ENCODE results near the gene ASCL5.

Gene ASCL5

GRCh38 chr1:201077116-201077515 lies 49.9 kb downstream of the ASCL5 start:
- Histone ChIP-seq H3K36me3 (ENCODE audit: control insufficient read depth in 5 of 5, insufficient read depth in 5 of 5, low read length in 5 of 5) (no peaks in the 10 kb centered on the region), H3K27ac (ENCODE audit: low read depth, low read length) (no peak overlapping the region), H3K4me1 (ENCODE audit: control insufficient read depth in 5 of 5, insufficient read depth in 5 of 5, low read length in 5 of 5) (no peaks in the 10 kb centered on the region), H3K9ac (ENCODE audit: low read length in 5 of 5) (no peak overlapping the region), H3K4me3 (ENCODE audit: low read depth in 1 of 5, low read length in 5 of 5) (no peak overlapping the region), H3K9me3 (ENCODE audit: control insufficient read depth in 5 of 5, low read length in 5 of 5) (no peaks in the 10 kb centered on the region), H3K27me3 (ENCODE audit: control insufficient read depth in 5 of 5, insufficient read depth in 4 of 5, low read length in 5 of 5) (peaks cover 0 to 3% (median 0%) of the 10 kb centered on the region in 5 donors)

- no peak overlapping the region for H3K9ac ChIP-seq (ENCODE audit: low read length in 5 of 5)
- peaks cover 0 to 2% (median 0%) of the 10 kb centered on the region in 5 donors for H3K4me1 ChIP-seq (ENCODE audit: control insufficient read depth in 5 of 5, insufficient read depth in 5 of 5, low read length in 5 of 5)
- no peak overlapping the region for H3K4me3 ChIP-seq (ENCODE audit: low read depth in 1 of 5, low read length in 5 of 5)
- peaks cover 0 to 3% (median 0%) of the 10 kb centered on the region in 5 donors for H3K27me3 ChIP-seq (ENCODE audit: control insufficient read depth in 5 of 5, insufficient read depth in 4 of 5, low read length in 5 of 5)
- H3K36me3 ChIP-seq (ENCODE audit: control insufficient read depth in 5 of 5, insufficient read depth in 5 of 5, low read length in 5 of 5): no peaks in the 10 kb centered on the region
- H3K9me3 ChIP-seq (ENCODE audit: control insufficient read depth in 5 of 5, low read length in 5 of 5): no peaks in the 10 kb centered on the region
- no peak overlapping the region for H3K27ac ChIP-seq (ENCODE audit: low read depth, low read length)
These were observed 50.9 kb downstream of the ASCL5 start for GRCh38 chr1:201076092-201076491.

DNA sequence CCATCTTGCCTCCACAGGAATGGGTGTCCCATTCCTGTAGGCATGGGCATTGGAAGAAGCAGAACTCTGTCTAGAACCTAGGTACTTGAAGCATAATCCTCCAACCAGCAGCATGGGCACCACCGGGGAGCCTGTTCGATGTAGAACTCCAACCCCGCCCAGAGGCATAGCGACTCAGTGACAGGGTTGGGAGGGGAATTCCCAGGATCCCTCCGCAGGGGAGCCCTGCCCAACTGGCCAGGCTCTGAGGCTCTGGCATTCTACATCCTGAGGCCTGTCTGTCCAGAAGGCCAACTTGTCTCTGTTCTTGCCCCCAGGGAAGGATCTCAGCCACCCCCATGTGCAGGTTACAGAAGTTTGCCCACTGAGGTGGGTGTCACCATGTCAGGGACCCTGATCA lies 53.0 kb downstream of the ASCL5 start:
- H3K9ac ChIP-seq (ENCODE audit: low read length in 5 of 5): no peak overlapping the region
- H3K4me3 ChIP-seq (ENCODE audit: low read depth in 1 of 5, low read length in 5 of 5): no peak overlapping the region
- H3K4me1 ChIP-seq (ENCODE audit: control insufficient read depth in 5 of 5, insufficient read depth in 5 of 5, low read length in 5 of 5): peaks cover 0 to 2% (median 0%) of the 10 kb centered on the region in 5 donors
- H3K36me3 ChIP-seq (ENCODE audit: control insufficient read depth in 5 of 5, insufficient read depth in 5 of 5, low read length in 5 of 5): no peaks in the 10 kb centered on the region
- no peaks in the 10 kb centered on the region for H3K9me3 ChIP-seq (ENCODE audit: control insufficient read depth in 5 of 5, low read length in 5 of 5)
- H3K27me3 ChIP-seq (ENCODE audit: control insufficient read depth in 5 of 5, insufficient read depth in 4 of 5, low read length in 5 of 5): peaks cover 0 to 11% (median 4%) of the 10 kb centered on the region in 5 donors
- H3K27ac ChIP-seq (ENCODE audit: low read depth, low read length): no peak overlapping the region

DNA sequence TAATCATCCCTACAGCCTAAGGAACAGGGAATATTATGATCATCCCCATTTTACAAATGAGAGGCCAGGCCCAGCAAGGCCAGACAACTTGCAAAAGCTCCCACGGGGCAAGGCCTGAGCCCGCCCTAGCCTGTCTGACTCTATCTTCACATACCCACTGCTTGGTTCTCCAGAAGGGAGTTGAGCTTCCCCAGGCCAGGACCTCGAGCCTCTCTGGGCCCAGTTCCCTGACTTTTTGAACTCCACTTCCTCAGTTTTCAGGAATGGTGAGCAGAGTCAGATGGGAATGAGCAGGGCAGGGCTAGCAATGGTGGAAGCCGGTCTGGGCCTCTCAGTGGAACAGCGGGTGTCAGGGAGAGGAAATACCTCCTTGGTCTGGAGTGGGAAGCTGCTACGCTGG lies 54.1 kb downstream of the ASCL5 start:
- H3K4me3 ChIP-seq (ENCODE audit: low read depth in 1 of 5, low read length in 5 of 5): no peak overlapping the region
- peaks cover 0 to 11% (median 4%) of the 10 kb centered on the region in 5 donors for H3K27me3 ChIP-seq (ENCODE audit: control insufficient read depth in 5 of 5, insufficient read depth in 4 of 5, low read length in 5 of 5)
- no peak overlapping the region for H3K9ac ChIP-seq (ENCODE audit: low read length in 5 of 5)
- H3K27ac ChIP-seq (ENCODE audit: low read depth, low read length): no peak overlapping the region
- H3K9me3 ChIP-seq (ENCODE audit: control insufficient read depth in 5 of 5, low read length in 5 of 5): no peaks in the 10 kb centered on the region
- H3K36me3 ChIP-seq (ENCODE audit: control insufficient read depth in 5 of 5, insufficient read depth in 5 of 5, low read length in 5 of 5): no peaks in the 10 kb centered on the region
- peaks cover 0 to 2% (median 0%) of the 10 kb centered on the region in 5 donors for H3K4me1 ChIP-seq (ENCODE audit: control insufficient read depth in 5 of 5, insufficient read depth in 5 of 5, low read length in 5 of 5)

GRCh38 chr1:201072149-201072548 lies 54.8 kb downstream of the ASCL5 start:
- Histone ChIP-seq H3K9ac (ENCODE audit: low read length in 5 of 5) (no peak overlapping the region), H3K27me3 (ENCODE audit: control insufficient read depth in 5 of 5, insufficient read depth in 4 of 5, low read length in 5 of 5) (peaks cover 0 to 11% (median 4%) of the 10 kb centered on the region in 5 donors), H3K9me3 (ENCODE audit: control insufficient read depth in 5 of 5, low read length in 5 of 5) (no peaks in the 10 kb centered on the region), H3K4me1 (ENCODE audit: control insufficient read depth in 5 of 5, insufficient read depth in 5 of 5, low read length in 5 of 5) (peaks cover 0 to 2% (median 0%) of the 10 kb centered on the region in 5 donors), H3K36me3 (ENCODE audit: control insufficient read depth in 5 of 5, insufficient read depth in 5 of 5, low read length in 5 of 5) (no peaks in the 10 kb centered on the region), H3K4me3 (ENCODE audit: low read depth in 1 of 5, low read length in 5 of 5) (no peak overlapping the region), H3K27ac (ENCODE audit: low read depth, low read length) (no peak overlapping the region)

GRCh38 chr1:201069636-201070035 lies 57.3 kb downstream of the ASCL5 start:
- Histone ChIP-seq H3K27me3 (ENCODE audit: control insufficient read depth in 5 of 5, insufficient read depth in 4 of 5, low read length in 5 of 5) (peaks cover 0 to 10% (median 8%) of the 10 kb centered on the region in 5 donors), H3K27ac (ENCODE audit: low read depth, low read length) (no peak overlapping the region), H3K9ac (ENCODE audit: low read length in 5 of 5) (no peak overlapping the region), H3K9me3 (ENCODE audit: control insufficient read depth in 5 of 5, low read length in 5 of 5) (no peaks in the 10 kb centered on the region), H3K4me1 (ENCODE audit: control insufficient read depth in 5 of 5, insufficient read depth in 5 of 5, low read length in 5 of 5) (peaks cover 0 to 2% (median 0%) of the 10 kb centered on the region in 5 donors), H3K36me3 (ENCODE audit: control insufficient read depth in 5 of 5, insufficient read depth in 5 of 5, low read length in 5 of 5) (no peaks in the 10 kb centered on the region), H3K4me3 (ENCODE audit: low read depth in 1 of 5, low read length in 5 of 5) (no peak overlapping the region)

DNA sequence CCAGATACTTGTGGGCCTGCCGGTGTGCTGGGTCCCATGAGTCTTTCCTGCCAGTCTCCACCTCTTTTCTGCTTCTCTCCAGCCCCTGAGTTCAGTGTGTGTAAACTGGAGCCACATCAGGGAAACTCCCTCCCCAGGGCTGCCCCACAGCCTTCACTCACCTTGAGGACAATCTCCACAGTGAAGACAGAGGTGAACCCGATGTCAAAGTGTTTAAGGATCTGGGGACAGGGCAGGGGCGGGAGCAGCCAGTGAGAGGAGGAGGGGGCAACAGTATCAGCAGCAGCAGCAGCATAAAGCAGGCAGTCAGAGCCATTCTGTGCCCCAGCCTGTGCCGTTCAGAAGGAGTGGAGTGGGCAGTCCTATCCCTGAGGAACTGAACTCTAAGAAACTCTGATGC lies 58.0 kb downstream of the ASCL5 start:
- Histone ChIP-seq H3K27me3 (ENCODE audit: control insufficient read depth in 5 of 5, insufficient read depth in 4 of 5, low read length in 5 of 5) (peaks cover 0 to 12% (median 8%) of the 10 kb centered on the region in 5 donors), H3K27ac (ENCODE audit: low read depth, low read length) (no peak overlapping the region), H3K36me3 (ENCODE audit: control insufficient read depth in 5 of 5, insufficient read depth in 5 of 5, low read length in 5 of 5) (no peaks in the 10 kb centered on the region), H3K9ac (ENCODE audit: low read length in 5 of 5) (no peak overlapping the region), H3K4me3 (ENCODE audit: low read depth in 1 of 5, low read length in 5 of 5) (no peak overlapping the region), H3K4me1 (ENCODE audit: control insufficient read depth in 5 of 5, insufficient read depth in 5 of 5, low read length in 5 of 5) (peaks cover 0 to 2% (median 0%) of the 10 kb centered on the region in 5 donors), H3K9me3 (ENCODE audit: control insufficient read depth in 5 of 5, low read length in 5 of 5) (no peaks in the 10 kb centered on the region)

- Histone ChIP-seq H3K9ac (ENCODE audit: low read length in 5 of 5) (no peak overlapping the region), H3K27me3 (ENCODE audit: control insufficient read depth in 5 of 5, insufficient read depth in 4 of 5, low read length in 5 of 5) (peaks cover 0 to 13% (median 8%) of the 10 kb centered on the region in 5 donors), H3K4me3 (ENCODE audit: low read depth in 1 of 5, low read length in 5 of 5) (no peak overlapping the region), H3K9me3 (ENCODE audit: control insufficient read depth in 5 of 5, low read length in 5 of 5) (no peaks in the 10 kb centered on the region), H3K4me1 (ENCODE audit: control insufficient read depth in 5 of 5, insufficient read depth in 5 of 5, low read length in 5 of 5) (peaks cover 0 to 2% (median 0%) of the 10 kb centered on the region in 5 donors), H3K36me3 (ENCODE audit: control insufficient read depth in 5 of 5, insufficient read depth in 5 of 5, low read length in 5 of 5) (no peaks in the 10 kb centered on the region), H3K27ac (ENCODE audit: low read depth, low read length) (no peak overlapping the region)
These were observed 60.0 kb downstream of the ASCL5 start for GRCh38 chr1:201066986-201067385.

DNA sequence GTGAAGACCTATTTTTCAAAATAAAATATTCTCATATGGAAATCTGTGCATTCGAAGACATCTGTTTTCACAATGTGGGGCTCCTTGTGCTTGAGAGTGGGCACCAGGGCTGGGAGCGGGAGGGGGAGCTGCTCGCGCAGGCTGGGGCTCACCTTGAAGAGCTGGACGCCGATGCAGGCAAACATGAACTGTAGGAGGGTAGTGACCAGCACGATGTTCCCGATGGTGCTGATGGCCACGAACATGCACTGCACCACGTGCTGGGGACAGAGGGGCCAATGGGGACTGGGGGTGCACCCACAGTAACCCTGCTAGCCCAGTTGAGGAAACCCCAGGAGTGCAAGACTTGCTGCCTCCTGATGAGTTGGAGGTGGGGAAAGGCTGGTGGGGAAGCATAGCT lies 61.3 kb downstream of the ASCL5 start:
- Histone ChIP-seq H3K27ac (ENCODE audit: low read depth, low read length) (no peak overlapping the region), H3K36me3 (ENCODE audit: control insufficient read depth in 5 of 5, insufficient read depth in 5 of 5, low read length in 5 of 5) (no peaks in the 10 kb centered on the region), H3K4me1 (ENCODE audit: control insufficient read depth in 5 of 5, insufficient read depth in 5 of 5, low read length in 5 of 5) (no peaks in the 10 kb centered on the region), H3K4me3 (ENCODE audit: low read depth in 1 of 5, low read length in 5 of 5) (no peak overlapping the region), H3K9me3 (ENCODE audit: control insufficient read depth in 5 of 5, low read length in 5 of 5) (no peaks in the 10 kb centered on the region), H3K27me3 (ENCODE audit: control insufficient read depth in 5 of 5, insufficient read depth in 4 of 5, low read length in 5 of 5) (peaks cover 0 to 13% (median 8%) of the 10 kb centered on the region in 5 donors), H3K9ac (ENCODE audit: low read length in 5 of 5) (no peak overlapping the region)

GRCh38 chr1:201064806-201065205 lies 62.2 kb downstream of the ASCL5 start:
- Histone ChIP-seq H3K9ac (ENCODE audit: low read length in 5 of 5) (no peak overlapping the region), H3K36me3 (ENCODE audit: control insufficient read depth in 5 of 5, insufficient read depth in 5 of 5, low read length in 5 of 5) (no peaks in the 10 kb centered on the region), H3K9me3 (ENCODE audit: control insufficient read depth in 5 of 5, low read length in 5 of 5) (no peaks in the 10 kb centered on the region), H3K4me3 (ENCODE audit: low read depth in 1 of 5, low read length in 5 of 5) (no peak overlapping the region), H3K4me1 (ENCODE audit: control insufficient read depth in 5 of 5, insufficient read depth in 5 of 5, low read length in 5 of 5) (no peaks in the 10 kb centered on the region), H3K27ac (ENCODE audit: low read depth, low read length) (no peak overlapping the region), H3K27me3 (ENCODE audit: control insufficient read depth in 5 of 5, insufficient read depth in 4 of 5, low read length in 5 of 5) (peaks cover 0 to 13% (median 8%) of the 10 kb centered on the region in 5 donors)
